ENCODE results near the gene TERT. TPM values are rescaled to one million over a fixed set of nuclear protein-coding genes. Genes with fewer than 3 reads are reported as not detected.

TERT gene
- total and polyA plus RNA-seq, 2 of the 13 experiments (the other 11 are each of a cell fraction or from before 2014, with no cell fraction given) = 4.3 to 5.9 TPM

DNA sequence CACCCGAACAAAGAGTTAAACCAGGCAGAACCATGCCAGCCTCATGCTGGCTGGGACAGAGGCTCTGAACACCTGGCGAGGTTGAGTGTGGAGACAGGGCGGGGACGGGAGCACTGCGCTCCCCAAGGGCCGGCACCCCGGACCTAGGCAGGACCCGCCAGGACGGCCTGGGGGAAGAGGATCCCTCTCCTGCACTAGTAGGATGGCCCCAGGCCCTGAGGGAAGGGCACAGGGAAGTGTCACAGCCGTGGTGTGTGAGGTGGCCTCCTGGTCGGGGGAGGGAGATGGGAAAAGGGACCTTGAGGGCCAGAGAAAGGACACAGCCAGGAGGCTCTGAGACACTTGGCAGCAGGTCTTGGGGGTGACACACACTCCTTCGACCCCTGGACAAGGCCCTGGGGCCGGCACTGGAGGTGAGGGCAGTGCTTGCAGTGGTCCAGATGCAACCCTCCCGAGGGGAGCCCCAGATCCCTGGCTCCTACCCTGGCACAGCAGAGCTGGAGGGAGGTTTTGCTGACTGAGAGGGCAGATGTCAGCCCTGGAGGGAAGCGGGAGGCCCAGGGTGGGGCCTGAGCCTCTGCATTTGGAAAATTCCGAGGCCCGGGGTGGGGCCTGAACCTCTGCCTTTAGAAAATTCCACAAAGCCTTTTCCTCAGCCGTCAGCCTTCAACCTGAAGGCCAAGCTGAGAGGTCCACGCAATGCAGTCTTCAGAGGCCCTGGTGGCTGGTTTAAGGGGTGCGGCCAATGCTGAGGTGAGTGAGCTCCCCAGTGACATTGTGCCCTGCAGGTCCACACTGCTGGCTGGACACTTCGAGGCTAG lies 24.8 kb upstream of the TERT start (continued):
- TF ChIP-seq SP5 (CRISPR knock-in tag; IDR thresholded peaks at IDR 0.05; ENCODE audit: borderline replicate concordance, low read depth) = no peak
- no peak for TF ChIP-seq ZSCAN21 (CRISPR knock-in tag; IDR thresholded peaks at IDR 0.05; ENCODE audit: borderline replicate concordance)
- TF ChIP-seq TEAD2 (CRISPR knock-in tag; IDR thresholded peaks at IDR 0.05) = no peak
- no peak for TF ChIP-seq SYNCRIP (IDR thresholded peaks at IDR 0.05; ENCODE audit: insufficient read depth, low read depth, low read length)
- no peak for TF ChIP-seq SUZ12 (IDR thresholded peaks at IDR 0.05; ENCODE audit: low read depth, low read length)
- TF ChIP-seq, protein P1, sequence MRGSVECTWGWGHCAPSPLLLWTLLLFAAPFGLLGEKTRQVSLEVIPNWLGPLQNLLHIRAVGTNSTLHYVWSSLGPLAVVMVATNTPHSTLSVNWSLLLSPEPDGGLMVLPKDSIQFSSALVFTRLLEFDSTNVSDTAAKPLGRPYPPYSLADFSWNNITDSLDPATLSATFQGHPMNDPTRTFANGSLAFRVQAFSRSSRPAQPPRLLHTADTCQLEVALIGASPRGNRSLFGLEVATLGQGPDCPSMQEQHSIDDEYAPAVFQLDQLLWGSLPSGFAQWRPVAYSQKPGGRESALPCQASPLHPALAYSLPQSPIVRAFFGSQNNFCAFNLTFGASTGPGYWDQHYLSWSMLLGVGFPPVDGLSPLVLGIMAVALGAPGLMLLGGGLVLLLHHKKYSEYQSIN (CRISPR knock-in tag; IDR thresholded peaks at IDR 0.05; ENCODE audit: borderline replicate concordance) = no peak
- TF ChIP-seq UBTF (CRISPR knock-in tag; IDR thresholded peaks at IDR 0.05) = no peak
- TF ChIP-seq, protein P2, sequence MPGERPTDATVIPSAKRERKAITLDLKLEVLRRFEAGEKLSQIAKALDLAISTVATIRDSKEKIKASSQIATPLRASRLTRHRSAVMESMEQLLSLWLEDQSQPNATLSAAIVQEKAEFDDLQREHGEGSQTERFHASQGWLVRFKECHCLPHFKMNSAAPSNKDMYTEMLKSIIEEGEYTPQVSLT (CRISPR knock-in tag; IDR thresholded peaks at IDR 0.05; ENCODE audit: borderline replicate concordance, low read depth) = no peak
- TF ChIP-seq ZNF616 (CRISPR knock-in tag; IDR thresholded peaks at IDR 0.05; ENCODE audit: low read depth) = no peak
- no peak for TF ChIP-seq RBAK (CRISPR knock-in tag; IDR thresholded peaks at IDR 0.05)
- no peak for TF ChIP-seq MED1 (CRISPR knock-in tag; IDR thresholded peaks at IDR 0.05)

All from HepG2 (cell line).